HepG2 (cell line): Measurements from ENCODE around the gene SLC2A11. TPM values are rescaled to one million over a fixed set of nuclear protein-coding genes. Genes with fewer than 3 reads are reported as not detected.
A peak's percentile ranks its signal among the peaks of the same experiment; 100 is the strongest.

Experiments used
- GTF2F1 ChIP-seq: fragments of 150-350 bp; IDR thresholded peaks from 2 replicates; pipeline ENCODE4 v1.6.1; 2014; ENCODE audit warnings: low read length
- MED13 ChIP-seq: sonication (generic); formaldehyde crosslinking; IDR thresholded peaks from 2 replicates; pipeline ENCODE4 v1.5.0; 2020; ENCODE audit warnings: missing genetic modification reagents
- PPARG ChIP-seq: conservative IDR thresholded peaks from 2 replicates; pipeline ENCODE4 v1.6.1; 2016; ENCODE audit warnings: missing biosample characterization, missing genetic modification reagents
- PRDM15 ChIP-seq: sonication (generic); formaldehyde crosslinking; IDR thresholded peaks from 2 replicates; pipeline ENCODE4 v1.4.0; 2020; ENCODE audit warnings: missing genetic modification reagents
- SMAD3 ChIP-seq: sonication (generic); formaldehyde crosslinking; IDR thresholded peaks from 2 replicates; pipeline ENCODE4 v1.4.0; 2020; ENCODE audit warnings: missing genetic modification reagents
- ZBTB14 ChIP-seq: sonication (generic); formaldehyde crosslinking; IDR thresholded peaks from 2 replicates; pipeline ENCODE4 v1.4.0; 2020; ENCODE audit warnings: missing genetic modification reagents
- ZNF160 ChIP-seq: sonication (generic); formaldehyde crosslinking; IDR thresholded peaks from 2 replicates; pipeline ENCODE4 v1.8.0; 2022; ENCODE audit warnings: mild to moderate bottlenecking, inconsistent platforms, missing genetic modification reagents
- ZNF337 ChIP-seq: sonication (generic); formaldehyde crosslinking; IDR thresholded peaks from 2 replicates; pipeline ENCODE4 v1.5.1; 2020; ENCODE audit warnings: missing genetic modification reagents, low read depth, mild to moderate bottlenecking, borderline replicate concordance
- ZNF605 ChIP-seq: sonication (generic); formaldehyde crosslinking; IDR thresholded peaks from 2 replicates; pipeline ENCODE4 v1.8.0; 2022; ENCODE audit warnings: mild to moderate bottlenecking, missing genetic modification reagents
- polyA plus RNA-seq, 8 experiments: library from polyadenylated mRNA; depleted of rRNA in 3 of 8; stranded (reverse) in 7 of 8; unstranded in 1 of 8; fragments of >200 nt; fragmentation: Illumina TruSeq in 4 of 8; extraction: Trizol in 4 of 8; gene quantifications; 2 replicates each; pipeline versions ENCODE4 v1.2.1 to v1.2.3, GENCODE V29; 2011 to 2016; ENCODE audit warnings: low read depth in 4 of 8, missing spikeins in 1 of 8, mixed read lengths in 1 of 8; ENCODE audit not compliant: insufficient read depth in 1 of 8
- total RNA-seq, 5 experiments: library from RNA; depleted of rRNA; stranded (reverse); fragments of >200 nt; fragmentation: Illumina TruSeq; extraction: Trizol; gene quantifications; 2 replicates each; pipeline ENCODE4 v1.2.3, GENCODE V29; 2016; ENCODE audit warnings: low read depth in 1 of 5
- TF ChIP-seq, protein P1 (sequence below): sonication (generic); formaldehyde crosslinking; IDR thresholded peaks from 2 replicates; pipeline ENCODE4 v1.4.0; 2020; ENCODE audit warnings: missing genetic modification reagents
- TF ChIP-seq, protein P2 (sequence below): sonication (generic); formaldehyde crosslinking; IDR thresholded peaks from 2 replicates; pipeline ENCODE4 v1.4.0; 2020; ENCODE audit warnings: missing genetic modification reagents
- TF ChIP-seq, protein P3 (sequence below): sonication (generic); formaldehyde crosslinking; IDR thresholded peaks from 2 replicates; pipeline ENCODE4 v1.4.0; 2020; ENCODE audit warnings: missing genetic modification reagents, mild to moderate bottlenecking, borderline replicate concordance

Gene SLC2A11
- total and polyA plus RNA-seq, 2 of the 13 experiments (the other 11 are each of a cell fraction or from before 2014, with no cell fraction given) = 15.2 to 15.4 TPM

- TF ChIP-seq ZNF337 (no peak), PRDM15 (CRISPR knock-in tag) (no peak; the same call in 1 of the 2 replicates), SMAD3 (CRISPR knock-in tag) (no peak), ZBTB14 (CRISPR knock-in tag) (no peak), PPARG (CRISPR knock-in tag) (no peak), GTF2F1 (no peak), MED13 (CRISPR knock-in tag) (no peak), ZNF605 (CRISPR knock-in tag) (peak; percentile 50; the same call in 1 of the 2 replicates), ZNF160 (CRISPR knock-in tag) (no peak)
- TF ChIP-seq, protein P1, sequence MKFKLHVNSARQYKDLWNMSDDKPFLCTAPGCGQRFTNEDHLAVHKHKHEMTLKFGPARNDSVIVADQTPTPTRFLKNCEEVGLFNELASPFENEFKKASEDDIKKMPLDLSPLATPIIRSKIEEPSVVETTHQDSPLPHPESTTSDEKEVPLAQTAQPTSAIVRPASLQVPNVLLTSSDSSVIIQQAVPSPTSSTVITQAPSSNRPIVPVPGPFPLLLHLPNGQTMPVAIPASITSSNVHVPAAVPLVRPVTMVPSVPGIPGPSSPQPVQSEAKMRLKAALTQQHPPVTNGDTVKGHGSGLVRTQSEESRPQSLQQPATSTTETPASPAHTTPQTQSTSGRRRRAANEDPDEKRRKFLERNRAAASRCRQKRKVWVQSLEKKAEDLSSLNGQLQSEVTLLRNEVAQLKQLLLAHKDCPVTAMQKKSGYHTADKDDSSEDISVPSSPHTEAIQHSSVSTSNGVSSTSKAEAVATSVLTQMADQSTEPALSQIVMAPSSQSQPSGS (CRISPR knock-in tag) = 0 out of 2 replicates have a peak, but pooled peaks have one; percentile 7
- TF ChIP-seq, protein P2, sequence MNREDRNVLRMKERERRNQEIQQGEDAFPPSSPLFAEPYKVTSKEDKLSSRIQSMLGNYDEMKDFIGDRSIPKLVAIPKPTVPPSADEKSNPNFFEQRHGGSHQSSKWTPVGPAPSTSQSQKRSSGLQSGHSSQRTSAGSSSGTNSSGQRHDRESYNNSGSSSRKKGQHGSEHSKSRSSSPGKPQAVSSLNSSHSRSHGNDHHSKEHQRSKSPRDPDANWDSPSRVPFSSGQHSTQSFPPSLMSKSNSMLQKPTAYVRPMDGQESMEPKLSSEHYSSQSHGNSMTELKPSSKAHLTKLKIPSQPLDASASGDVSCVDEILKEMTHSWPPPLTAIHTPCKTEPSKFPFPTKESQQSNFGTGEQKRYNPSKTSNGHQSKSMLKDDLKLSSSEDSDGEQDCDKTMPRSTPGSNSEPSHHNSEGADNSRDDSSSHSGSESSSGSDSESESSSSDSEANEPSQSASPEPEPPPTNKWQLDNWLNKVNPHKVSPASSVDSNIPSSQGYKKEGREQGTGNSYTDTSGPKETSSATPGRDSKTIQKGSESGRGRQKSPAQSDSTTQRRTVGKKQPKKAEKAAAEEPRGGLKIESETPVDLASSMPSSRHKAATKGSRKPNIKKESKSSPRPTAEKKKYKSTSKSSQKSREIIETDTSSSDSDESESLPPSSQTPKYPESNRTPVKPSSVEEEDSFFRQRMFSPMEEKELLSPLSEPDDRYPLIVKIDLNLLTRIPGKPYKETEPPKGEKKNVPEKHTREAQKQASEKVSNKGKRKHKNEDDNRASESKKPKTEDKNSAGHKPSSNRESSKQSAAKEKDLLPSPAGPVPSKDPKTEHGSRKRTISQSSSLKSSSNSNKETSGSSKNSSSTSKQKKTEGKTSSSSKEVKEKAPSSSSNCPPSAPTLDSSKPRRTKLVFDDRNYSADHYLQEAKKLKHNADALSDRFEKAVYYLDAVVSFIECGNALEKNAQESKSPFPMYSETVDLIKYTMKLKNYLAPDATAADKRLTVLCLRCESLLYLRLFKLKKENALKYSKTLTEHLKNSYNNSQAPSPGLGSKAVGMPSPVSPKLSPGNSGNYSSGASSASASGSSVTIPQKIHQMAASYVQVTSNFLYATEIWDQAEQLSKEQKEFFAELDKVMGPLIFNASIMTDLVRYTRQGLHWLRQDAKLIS (CRISPR knock-in tag) = no peak
- TF ChIP-seq, protein P3, sequence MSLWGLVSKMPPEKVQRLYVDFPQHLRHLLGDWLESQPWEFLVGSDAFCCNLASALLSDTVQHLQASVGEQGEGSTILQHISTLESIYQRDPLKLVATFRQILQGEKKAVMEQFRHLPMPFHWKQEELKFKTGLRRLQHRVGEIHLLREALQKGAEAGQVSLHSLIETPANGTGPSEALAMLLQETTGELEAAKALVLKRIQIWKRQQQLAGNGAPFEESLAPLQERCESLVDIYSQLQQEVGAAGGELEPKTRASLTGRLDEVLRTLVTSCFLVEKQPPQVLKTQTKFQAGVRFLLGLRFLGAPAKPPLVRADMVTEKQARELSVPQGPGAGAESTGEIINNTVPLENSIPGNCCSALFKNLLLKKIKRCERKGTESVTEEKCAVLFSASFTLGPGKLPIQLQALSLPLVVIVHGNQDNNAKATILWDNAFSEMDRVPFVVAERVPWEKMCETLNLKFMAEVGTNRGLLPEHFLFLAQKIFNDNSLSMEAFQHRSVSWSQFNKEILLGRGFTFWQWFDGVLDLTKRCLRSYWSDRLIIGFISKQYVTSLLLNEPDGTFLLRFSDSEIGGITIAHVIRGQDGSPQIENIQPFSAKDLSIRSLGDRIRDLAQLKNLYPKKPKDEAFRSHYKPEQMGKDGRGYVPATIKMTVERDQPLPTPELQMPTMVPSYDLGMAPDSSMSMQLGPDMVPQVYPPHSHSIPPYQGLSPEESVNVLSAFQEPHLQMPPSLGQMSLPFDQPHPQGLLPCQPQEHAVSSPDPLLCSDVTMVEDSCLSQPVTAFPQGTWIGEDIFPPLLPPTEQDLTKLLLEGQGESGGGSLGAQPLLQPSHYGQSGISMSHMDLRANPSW (CRISPR knock-in tag) = no peak
Measured at GRCh38 chr22:23856721-23857605, 712 bp upstream of the SLC2A11 start (continued).
